Measurements from ENCODE around the gene SPTBN2. TPM values are rescaled to one million over a fixed set of nuclear protein-coding genes. Genes with fewer than 3 reads are reported as not detected.

The SPTBN2 gene
- 18.5 TPM for total RNA-seq (2021; ENCODE audit: unreplicated experiment)
- 16.7 and 18.0 TPM in 2 replicates for polyA plus RNA-seq (2012)
- Bru-seq, nascent RNA: percentile 50 among the genes with signal in this experiment
- percentile 63 among the genes with signal in this experiment for BruChase-seq, experiment 1, labeled RNA remaining after a 6-hour chase
- BruChase-seq, experiment 2, labeled RNA remaining after a 2-hour chase: percentile 47 among the genes with signal in this experiment
- long read RNA-seq, partial matches to known transcripts: 3 of 11 reads
- long read RNA-seq, other reads (novel, unspliced or antisense): 8 of 11 reads

DNA sequence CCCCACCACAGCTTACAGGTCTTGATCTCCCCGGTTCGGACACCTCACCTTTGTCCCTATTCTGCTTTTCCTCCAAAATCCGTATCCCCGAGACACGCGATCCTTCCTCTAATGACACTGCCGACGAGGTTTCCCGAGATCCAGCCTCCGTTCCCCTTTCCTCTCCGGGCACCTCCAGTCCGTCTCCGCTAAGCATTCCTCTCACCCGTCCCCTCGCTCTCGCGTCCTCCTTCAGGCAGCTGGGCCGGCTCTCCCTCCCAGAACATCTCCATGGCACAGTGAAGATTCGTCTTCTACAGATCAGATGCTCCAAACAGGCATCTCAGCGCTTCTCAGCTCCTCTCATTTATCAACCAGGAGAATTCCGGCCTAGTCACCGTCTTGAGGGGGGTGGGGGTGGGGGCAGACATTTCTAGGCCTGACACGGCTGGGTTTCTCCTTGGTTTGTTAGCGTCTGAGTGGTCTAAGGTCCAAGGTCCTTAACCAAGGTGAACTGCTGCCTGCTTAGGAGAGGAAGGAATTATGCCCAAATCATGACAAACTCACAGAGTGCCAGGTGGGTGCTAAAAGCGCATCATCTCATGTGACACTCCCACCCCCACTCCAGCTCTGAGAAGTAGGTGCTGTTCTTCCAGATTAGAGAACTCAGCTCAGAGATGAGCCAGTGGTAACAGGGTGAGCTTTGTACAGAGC, at the start of gene SPTBN2:
Gene SPTBN2, minus strand, starts transcription at position 524 of the 693 bp plus-strand sequence. CDS start 7,976 bp downstream, outside the sequence.
- ChIA-PET POLR2A (no interaction called here), CTCF (no interaction called here), RAD21 (ENCODE audit: low non-redundant PET in 1 of 2, low total read pairs in 2 of 2, uncharacterized antibody in 2 of 2, unreplicated experiment in 2 of 2) (no interaction called here)
- DNase-seq (ENCODE audit: low read depth, low spot score) (no peak), ATAC-seq (no peak)
- Histone ChIP-seq H3K79me2 (ENCODE audit: insufficient read depth, low read length) (peaks cover 8% of the 10 kb centered on the region; the same call in 1 of the 2 replicates), H2AFZ (ENCODE audit: low read depth, low read length, poor library complexity, severe bottlenecking) (no peak within 1 kb of the TSS), H3K4me1 (ENCODE audit: control insufficient read depth in 1 of 2, insufficient read depth in 2 of 2, low read length in 2 of 2) (peaks cover 4 to 24% of the 10 kb centered on the region in 2 experiments; a peak in 3 of 4 replicates), H3K4me2 (ENCODE audit: low read length) (peak within 1 kb of the TSS; percentile 64), H3K9me2 (ENCODE audit: insufficient read depth) (no peaks in the 10 kb centered on the region), H3K4me3 (replicated peaks in 1 of 2; ENCODE audit: low read depth in 1 of 2, low read length in 2 of 2) (peak within 1 kb of the TSS; percentile 21 to 40; a peak in 3 of 4 replicates), H3K27ac (ENCODE audit: low read depth, low read length) (no peak within 1 kb of the TSS), H3K36me3 (ENCODE audit: control insufficient read depth in 1 of 2, insufficient read depth in 2 of 2, low read length in 2 of 2) (no peaks in the 10 kb centered on the region), H3K27me3 (ENCODE audit: insufficient read depth, low read length) (peaks cover 13% of the 10 kb centered on the region; the same call in 1 of the 2 replicates), H3K9ac (ENCODE audit: low read length) (peak within 1 kb of the TSS; percentile 46; the same call in 1 of the 2 replicates), H3K9me3 (ENCODE audit: control insufficient read depth in 1 of 2, insufficient read depth in 1 of 2, low read depth in 1 of 2, low read length in 2 of 2) (no peaks in the 10 kb centered on the region), H4K20me1 (ENCODE audit: insufficient read depth) (no peaks in the 10 kb centered on the region)
- TF ChIP-seq SP1 (IDR thresholded peaks at IDR 0.05; ENCODE audit: low read depth): no peak
- no peak for TF ChIP-seq SRF (IDR thresholded peaks at IDR 0.05; ENCODE audit: low read depth)
- no peak for TF ChIP-seq TCF7L2 (IDR thresholded peaks at IDR 0.05; ENCODE audit: borderline replicate concordance, extremely low read depth, insufficient read depth, insufficient read length)
- no peak for TF ChIP-seq EZH2 (IDR thresholded peaks at IDR 0.05)
- intact Hi-C loops (cut with micrococcal nuclease): no loop called here
- BruUV-seq (replicated peaks): no TSS peak

GRCh38 chr11:66768818-66769217, 39.8 kb upstream of the SPTBN2 start:
- no TSS peak for BruUV-seq (replicated peaks)
- RAD21 ChIA-PET (ENCODE audit: low non-redundant PET in 1 of 2, low total read pairs in 2 of 2, uncharacterized antibody in 2 of 2, unreplicated experiment in 2 of 2): no interaction called here
- no peaks in the 10 kb centered on the region for H4K20me1 ChIP-seq (ENCODE audit: insufficient read depth)

More at GRCh38 chr11:66768818-66769217, 39.8 kb upstream of the SPTBN2 start:
- Histone ChIP-seq H3K27me3 (ENCODE audit: insufficient read depth, low read length) (no peaks in the 10 kb centered on the region), H3K4me3 (replicated peaks in 1 of 2; ENCODE audit: low read depth in 1 of 2, low read length in 2 of 2) (no peak overlapping the region), H3K27ac (ENCODE audit: low read depth, low read length) (no peak overlapping the region), H3K4me1 (ENCODE audit: control insufficient read depth in 1 of 2, insufficient read depth in 2 of 2, low read length in 2 of 2) (no peaks in the 10 kb centered on the region), H3K79me2 (ENCODE audit: insufficient read depth, low read length) (no peaks in the 10 kb centered on the region), H2AFZ (ENCODE audit: low read depth, low read length, poor library complexity, severe bottlenecking) (no peak overlapping the region), H3K4me2 (ENCODE audit: low read length) (no peak overlapping the region), H3K9ac (ENCODE audit: low read length) (no peak overlapping the region), H3K9me3 (ENCODE audit: control insufficient read depth in 1 of 2, insufficient read depth in 1 of 2, low read depth in 1 of 2, low read length in 2 of 2) (no peaks in the 10 kb centered on the region), H3K9me2 (ENCODE audit: insufficient read depth) (no peaks in the 10 kb centered on the region), H3K36me3 (ENCODE audit: control insufficient read depth in 1 of 2, insufficient read depth in 2 of 2, low read length in 2 of 2) (no peaks in the 10 kb centered on the region; a peak in 1 of 4 replicates)
- intact Hi-C loops (cut with micrococcal nuclease): no loop called here
- no peak for DNase-seq (ENCODE audit: low read depth, low spot score)
- ATAC-seq: no peak
- no peak for TF ChIP-seq ELF1 (IDR thresholded peaks at IDR 0.05; ENCODE audit: borderline replicate concordance, low read depth)
- no peak for TF ChIP-seq REST (IDR thresholded peaks at IDR 0.05; ENCODE audit: low read depth)
- TF ChIP-seq SIN3A (IDR thresholded peaks at IDR 0.05; ENCODE audit: low read depth): no peak
- no peak for TF ChIP-seq JUND (IDR thresholded peaks at IDR 0.05)
- TF ChIP-seq, protein P1, sequence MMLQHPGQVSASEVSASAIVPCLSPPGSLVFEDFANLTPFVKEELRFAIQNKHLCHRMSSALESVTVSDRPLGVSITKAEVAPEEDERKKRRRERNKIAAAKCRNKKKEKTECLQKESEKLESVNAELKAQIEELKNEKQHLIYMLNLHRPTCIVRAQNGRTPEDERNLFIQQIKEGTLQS (IDR thresholded peaks at IDR 0.05): no peak
- TF ChIP-seq RAD21 (IDR thresholded peaks at IDR 0.05; ENCODE audit: low read depth): no peak
- TF ChIP-seq, protein P2, sequence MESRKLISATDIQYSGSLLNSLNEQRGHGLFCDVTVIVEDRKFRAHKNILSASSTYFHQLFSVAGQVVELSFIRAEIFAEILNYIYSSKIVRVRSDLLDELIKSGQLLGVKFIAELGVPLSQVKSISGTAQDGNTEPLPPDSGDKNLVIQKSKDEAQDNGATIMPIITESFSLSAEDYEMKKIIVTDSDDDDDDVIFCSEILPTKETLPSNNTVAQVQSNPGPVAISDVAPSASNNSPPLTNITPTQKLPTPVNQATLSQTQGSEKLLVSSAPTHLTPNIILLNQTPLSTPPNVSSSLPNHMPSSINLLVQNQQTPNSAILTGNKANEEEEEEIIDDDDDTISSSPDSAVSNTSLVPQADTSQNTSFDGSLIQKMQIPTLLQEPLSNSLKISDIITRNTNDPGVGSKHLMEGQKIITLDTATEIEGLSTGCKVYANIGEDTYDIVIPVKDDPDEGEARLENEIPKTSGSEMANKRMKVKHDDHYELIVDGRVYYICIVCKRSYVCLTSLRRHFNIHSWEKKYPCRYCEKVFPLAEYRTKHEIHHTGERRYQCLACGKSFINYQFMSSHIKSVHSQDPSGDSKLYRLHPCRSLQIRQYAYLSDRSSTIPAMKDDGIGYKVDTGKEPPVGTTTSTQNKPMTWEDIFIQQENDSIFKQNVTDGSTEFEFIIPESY (IDR thresholded peaks at IDR 0.05; ENCODE audit: extremely low read depth, insufficient replicate concordance, low read length): no peak
- ChIA-PET CTCF (no interaction called here), POLR2A (interaction anchor here (0.9 kb wide), 1 partner anchor 9 kb away, joined by 3 read pairs; no protein-coding TSS in a partner anchor)

All from HCT116 (cell line).